PC-3 (cell line): ENCODE data around the gene HAPLN3.

Experiments used
- CTCF ChIP-seq: fragments of 300-600 bp; sonication (generic); conservative IDR thresholded peaks from 2 replicates; pipeline ENCODE4 v1.5.1; 2017; ENCODE audit warnings: antibody characterized with exemption, low read depth, mild to moderate bottlenecking, low read length
- EZH2 ChIP-seq: fragments of 300-600 bp; sonication (generic); IDR thresholded peaks from one replicate; pipeline ENCODE4 v1.6.1; 2017; ENCODE audit warnings: antibody characterized with exemption, mild to moderate bottlenecking, low read length; ENCODE audit not compliant: unreplicated experiment
- EZH2phosphoT487 ChIP-seq: fragments of 300-600 bp; sonication (generic); IDR thresholded peaks from 2 replicates; pipeline ENCODE4 v1.6.1; 2018; ENCODE audit warnings: mild to moderate bottlenecking, antibody characterized with exemption, low read length, borderline replicate concordance

- TF ChIP-seq CTCF: peak; percentile 61
- TF ChIP-seq EZH2: no peak
- no peak for TF ChIP-seq EZH2phosphoT487
Observed at GRCh38 chr15:88897456-88898194, 2.3 kb upstream of the HAPLN3 start.
